A549 (cell line): ENCODE results near the gene PRR3. TPM values are rescaled to one million over a fixed set of nuclear protein-coding genes. Genes with fewer than 3 reads are reported as not detected.

Source experiments
- ATAC-seq, 2 experiments: fragments of 200-7000 bp in 1 of 2; fragments of >200 bp in 1 of 2; cut with Nextera tagmentation in 1 of 2; cut with Tn5 transposase in 1 of 2; 3 replicates each; pipeline versions ENCODE4 v1.8.0 to v1.9.1; 2018 to 2020; ENCODE audit warnings: mild to moderate bottlenecking in 1 of 2, moderate library complexity in 1 of 2
- CTCF ChIA-PET: fragments of 300-600 bp; sonication (Branson Sonifier 250); formaldehyde crosslinking; extraction: SDS; loops from one replicate; lab custom pipeline; 2021; ENCODE audit warnings: antibody characterized with exemption, inconsistent platforms; lab: Yijun Ruan, JAX
- POLR2A ChIA-PET: fragments of 350-600 bp; formaldehyde crosslinking; extraction: SDS; loops from one replicate; lab custom pipeline; 2021; ENCODE audit warnings: antibody characterized with exemption, inconsistent platforms; lab: Yijun Ruan, JAX
- DNase-seq, 2 experiments: peaks; one replicate each; pipeline versions ENCODE4 v3.0.0 to v3.0.0-alpha.2; 2011 to 2016; ENCODE audit warnings: low read depth in 1 of 2, low spot score in 1 of 2
- FAIRE-seq: peaks from 2 replicates; lab custom pipeline; 2011; peaks lifted over from hg19 to GRCh38; lab: Jason Lieb, UNC
- H3K27ac ChIP-seq, 2 experiments: fragments of >200 bp; sonication (Bioruptor Twin); formaldehyde crosslinking; 3 replicates each; pipeline ENCODE4 v1.5.1; 2016 to 2017
- H3K4me1 ChIP-seq: fragments of >200 bp; sonication (Bioruptor Twin); formaldehyde crosslinking; 3 replicates; pipeline ENCODE4 v1.6.1; 2016
- H3K4me2 ChIP-seq: fragments of >200 bp; sonication (Bioruptor Twin); formaldehyde crosslinking; 3 replicates; pipeline ENCODE4 v1.6.1; 2016
- H3K4me3 ChIP-seq: fragments of >200 bp; sonication (Bioruptor Twin); formaldehyde crosslinking; 3 replicates; pipeline ENCODE4 v1.5.1; 2016
- H3K9me3 ChIP-seq: fragments of >200 bp; sonication (Bioruptor Twin); formaldehyde crosslinking; 3 replicates; pipeline ENCODE4 v1.6.1; 2016
- CBX2 ChIP-seq: fragments of 200-600 bp; sonication (generic); IDR thresholded peaks from 2 replicates; pipeline ENCODE4 v1.6.1; 2016; ENCODE audit warnings: low read depth, mild to moderate bottlenecking, borderline replicate concordance
- CEBPB ChIP-seq, 2 experiments: fragments of >200 bp in 1 of 2; sonication (Bioruptor Twin) in 1 of 2; formaldehyde crosslinking in 1 of 2; IDR thresholded peaks; 2 replicates each; pipeline ENCODE4 v1.6.1; 2012 to 2016
- EP300 ChIP-seq, 2 experiments: fragments of >200 bp; sonication (Bioruptor Twin); formaldehyde crosslinking; IDR thresholded peaks; 2 replicates in 1 of 2; 3 replicates in 1 of 2; pipeline ENCODE4 v1.6.1; 2016 to 2017
- FOSB ChIP-seq: fragments of 250-450 bp; sonication (Bioruptor Pico); IDR thresholded peaks from 2 replicates; pipeline ENCODE4 v1.5.0; 2020; ENCODE audit warnings: mild to moderate bottlenecking, moderate library complexity
- HEYL ChIP-seq: fragments of 250-450 bp; sonication (Bioruptor Pico); IDR thresholded peaks from 2 replicates; pipeline ENCODE4 v1.8.0; 2021; ENCODE audit warnings: mild to moderate bottlenecking, moderate library complexity
- HOXB5 ChIP-seq: fragments of 250-450 bp; sonication (Bioruptor Pico); IDR thresholded peaks from 2 replicates; pipeline ENCODE4 v1.5.0; 2020; ENCODE audit warnings: mild to moderate bottlenecking, moderate library complexity
- JUN ChIP-seq, 2 experiments: fragments of >200 bp; sonication (Bioruptor Twin); formaldehyde crosslinking; IDR thresholded peaks; 2 replicates in 1 of 2; 3 replicates in 1 of 2; pipeline ENCODE4 v1.6.1; 2016 to 2017
- JUNB ChIP-seq: fragments of >200 bp; sonication (Bioruptor Twin); formaldehyde crosslinking; IDR thresholded peaks from 2 replicates; pipeline ENCODE4 v1.6.1; 2016
- MYC ChIP-seq: IDR thresholded peaks from 2 replicates; pipeline ENCODE4 v1.6.1; 2012; ENCODE audit warnings: mild to moderate bottlenecking, inconsistent platforms, low read length, improper control_type of control experiment, borderline replicate concordance
- POLR2A ChIP-seq: IDR thresholded peaks from 2 replicates; pipeline ENCODE4 v1.6.1; 2012; ENCODE audit warnings: mild to moderate bottlenecking, low read length
- RAD21 ChIP-seq, 2 experiments: fragments of >200 bp in 1 of 2; sonication (Bioruptor Twin) in 1 of 2; formaldehyde crosslinking in 1 of 2; IDR thresholded peaks in 1 of 2; conservative IDR thresholded peaks in 1 of 2; 2 replicates in 1 of 2; 3 replicates in 1 of 2; pipeline ENCODE4 v1.6.1; 2012 to 2018; ENCODE audit warnings: inconsistent platforms in 1 of 2
- RARB ChIP-seq: fragments of 250-450 bp; sonication (Bioruptor Pico); IDR thresholded peaks from 2 replicates; pipeline ENCODE4 v1.8.0; 2021; ENCODE audit warnings: mild to moderate bottlenecking, moderate library complexity
- RCOR1 ChIP-seq: fragments of 150-350 bp; IDR thresholded peaks from 2 replicates; pipeline ENCODE4 v1.6.1; 2014; ENCODE audit warnings: antibody characterized with exemption, low read length, low read depth
- RFX5 ChIP-seq: fragments of 450-650 bp; IDR thresholded peaks from 2 replicates; pipeline ENCODE4 v1.7.1; 2014; ENCODE audit warnings: antibody characterized with exemption, mild to moderate bottlenecking, moderate library complexity
- RNF2 ChIP-seq: fragments of 200-600 bp; sonication (generic); IDR thresholded peaks from 2 replicates; pipeline ENCODE4 v1.6.1; 2016; ENCODE audit warnings: low read depth, mild to moderate bottlenecking, antibody characterized with exemption, moderate library complexity, borderline replicate concordance
- SMC3 ChIP-seq: fragments of >200 bp; sonication (Bioruptor Twin); formaldehyde crosslinking; IDR thresholded peaks from 3 replicates; pipeline ENCODE4 v1.6.1; 2018; ENCODE audit warnings: inconsistent platforms
- TFCP2L1 ChIP-seq: fragments of 250-450 bp; sonication (Bioruptor Pico); IDR thresholded peaks from 2 replicates; pipeline ENCODE4 v1.5.0; 2021; ENCODE audit warnings: mild to moderate bottlenecking
- ZFP36 ChIP-seq: fragments of 450-650 bp; IDR thresholded peaks from 2 replicates; pipeline ENCODE4 v1.6.1; 2014; ENCODE audit warnings: borderline replicate concordance; ENCODE audit not compliant: partially characterized antibody
- ZSCAN20 ChIP-seq: fragments of 250-450 bp; sonication (Bioruptor Pico); IDR thresholded peaks from 2 replicates; pipeline ENCODE4 v1.8.0; 2022; ENCODE audit warnings: mild to moderate bottlenecking, moderate library complexity
- WGBS: methylation state at CpG from one replicate; pipeline ENCODE4 v1.1.6; 2017; ENCODE audit errors: missing lambda C conversion rate; 5-methylcytosine and 5-hydroxymethylcytosine counted together
- polyA plus RNA-seq, 4 experiments: library from polyadenylated mRNA; depleted of rRNA in 3 of 4; stranded (reverse); fragments of >200 nt; fragmentation: RNase III in 1 of 4; extraction: RNeasy Plus Mini Kit Qiagen cat#74134 plus additional on column Dnase treatment in 1 of 4; gene quantifications; 2 replicates in 3 of 4; 3 replicates in 1 of 4; pipeline ENCODE4 v1.2.3, GENCODE V29; 2011 to 2017
- TF ChIP-seq, protein P1 (sequence below): fragments of >200 bp; sonication (Bioruptor Twin); formaldehyde crosslinking; IDR thresholded peaks from 3 replicates; pipeline ENCODE4 v1.5.1; 2016
- TF ChIP-seq, protein P2 (sequence below): fragments of >200 bp; sonication (Bioruptor Twin); formaldehyde crosslinking; IDR thresholded peaks from 2 replicates; pipeline ENCODE4 v1.6.1; 2016
- TF ChIP-seq, protein P3 (sequence below): IDR thresholded peaks from 2 replicates; pipeline ENCODE4 v1.6.1; 2012
- TF ChIP-seq, protein P4 (sequence below): fragments of 450-650 bp; IDR thresholded peaks from 2 replicates; pipeline ENCODE4 v1.6.1; 2014; ENCODE audit warnings: antibody characterized with exemption
- TF ChIP-seq, protein P5 (sequence below): fragments of 250-450 bp; sonication (Bioruptor Pico); IDR thresholded peaks from 2 replicates; pipeline ENCODE4 v1.5.0; 2020; ENCODE audit warnings: low read depth, mild to moderate bottlenecking, moderate library complexity

Gene PRR3
- polyA plus RNA-seq, 2 of the 4 experiments (the other 2 are of a cell fraction): 13.8 to 24.1 TPM

DNA sequence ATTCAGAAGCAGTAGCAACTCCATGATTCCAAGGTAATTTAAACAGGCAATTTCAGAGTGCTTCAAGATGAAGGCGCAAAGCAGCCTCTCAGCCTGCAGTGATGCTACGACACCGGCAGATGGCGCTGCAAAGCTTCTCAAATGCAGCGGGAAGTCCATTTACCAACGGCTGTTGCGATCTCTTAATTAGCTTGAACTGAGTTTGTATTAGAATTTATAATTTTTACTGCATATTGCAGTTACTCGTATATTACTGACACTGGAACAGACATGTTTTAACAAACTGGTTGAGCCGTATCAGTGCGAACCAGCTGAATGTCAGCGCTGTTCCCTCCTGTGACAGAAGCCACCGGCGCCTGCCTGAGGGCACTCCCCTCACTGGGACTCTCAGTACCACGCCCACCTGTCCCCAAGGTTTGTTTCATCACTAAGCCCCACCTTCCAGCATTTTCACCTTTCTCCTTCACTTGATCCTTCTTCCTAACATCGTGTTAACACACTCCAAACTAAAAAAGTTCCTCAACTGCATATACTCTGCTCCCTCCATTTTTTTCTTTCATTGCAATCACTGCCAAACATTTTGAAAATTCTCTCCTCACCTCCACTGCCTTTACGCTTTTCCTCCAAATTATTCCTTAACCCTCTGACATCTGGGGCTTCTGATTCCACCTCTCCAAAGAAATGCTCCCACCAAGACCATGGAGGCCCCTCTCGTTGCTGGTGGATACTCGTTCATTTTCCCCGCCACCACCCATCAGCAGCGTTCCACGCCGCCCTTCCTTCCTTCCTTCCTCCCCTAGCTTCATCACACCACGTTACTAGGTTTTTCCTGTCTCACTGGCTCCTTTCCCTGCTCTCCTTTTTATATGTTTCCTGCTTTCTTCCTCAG is 15.3 kb upstream of the PRR3 start:
- FAIRE-seq: no peak
- POLR2A ChIA-PET: no interaction called here

DNA sequence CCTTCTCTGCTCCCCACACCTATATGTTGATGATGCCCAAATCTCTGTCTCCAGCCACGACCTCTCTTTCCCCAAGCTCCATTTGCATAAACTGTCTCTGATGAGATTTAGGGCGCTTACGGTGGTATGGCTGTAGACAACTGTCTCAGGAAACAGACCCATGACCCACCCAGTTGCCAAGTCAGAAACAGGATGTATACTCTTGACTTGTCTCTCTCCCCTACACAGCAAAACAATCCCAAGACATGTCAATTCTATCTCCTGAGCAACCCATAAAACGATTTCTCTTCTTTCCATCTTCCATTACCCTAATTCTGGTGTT is 14.7 kb upstream of the PRR3 start:
- no peaks in the 10 kb centered on the region for H3K4me1 ChIP-seq
- CTCF ChIA-PET: interaction anchor here (0.7 to 16.0 kb wide), 18 partner anchors 12 to 354 kb away, joined by 3 to 320 read pairs (median 4); partner anchors contain the start of genes GNL1 and PRR3
- TF ChIP-seq EP300 (IDR thresholded peaks at IDR 0.05) (no peak), ZSCAN20 (CRISPR knock-in tag) (no peak), TFCP2L1 (CRISPR knock-in tag) (no peak), RARB (CRISPR knock-in tag) (no peak), CBX2 (no peak), POLR2A (no peak), ZFP36 (no peak), JUN (IDR thresholded peaks at IDR 0.05) (no peak), CEBPB (IDR thresholded peaks at IDR 0.05) (no peak), MYC (no peak), RCOR1 (no peak), HOXB5 (CRISPR knock-in tag) (no peak), HEYL (CRISPR knock-in tag) (no peak)
- TF ChIP-seq, protein P1, sequence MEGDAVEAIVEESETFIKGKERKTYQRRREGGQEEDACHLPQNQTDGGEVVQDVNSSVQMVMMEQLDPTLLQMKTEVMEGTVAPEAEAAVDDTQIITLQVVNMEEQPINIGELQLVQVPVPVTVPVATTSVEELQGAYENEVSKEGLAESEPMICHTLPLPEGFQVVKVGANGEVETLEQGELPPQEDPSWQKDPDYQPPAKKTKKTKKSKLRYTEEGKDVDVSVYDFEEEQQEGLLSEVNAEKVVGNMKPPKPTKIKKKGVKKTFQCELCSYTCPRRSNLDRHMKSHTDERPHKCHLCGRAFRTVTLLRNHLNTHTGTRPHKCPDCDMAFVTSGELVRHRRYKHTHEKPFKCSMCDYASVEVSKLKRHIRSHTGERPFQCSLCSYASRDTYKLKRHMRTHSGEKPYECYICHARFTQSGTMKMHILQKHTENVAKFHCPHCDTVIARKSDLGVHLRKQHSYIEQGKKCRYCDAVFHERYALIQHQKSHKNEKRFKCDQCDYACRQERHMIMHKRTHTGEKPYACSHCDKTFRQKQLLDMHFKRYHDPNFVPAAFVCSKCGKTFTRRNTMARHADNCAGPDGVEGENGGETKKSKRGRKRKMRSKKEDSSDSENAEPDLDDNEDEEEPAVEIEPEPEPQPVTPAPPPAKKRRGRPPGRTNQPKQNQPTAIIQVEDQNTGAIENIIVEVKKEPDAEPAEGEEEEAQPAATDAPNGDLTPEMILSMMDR: no peak
- TF ChIP-seq, protein P2, sequence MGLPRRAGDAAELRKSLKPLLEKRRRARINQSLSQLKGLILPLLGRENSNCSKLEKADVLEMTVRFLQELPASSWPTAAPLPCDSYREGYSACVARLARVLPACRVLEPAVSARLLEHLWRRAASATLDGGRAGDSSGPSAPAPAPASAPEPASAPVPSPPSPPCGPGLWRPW: no peak
- H3K9me3 ChIP-seq: no peaks in the 10 kb centered on the region
- 48% methylated on average over 4 of the region's 4 CpGs for WGBS
- DNase-seq (no peak), ATAC-seq (no peak), FAIRE-seq (no peak)
- POLR2A ChIA-PET: no interaction called here
- no peak overlapping the region for H3K4me2 ChIP-seq
- H3K27ac ChIP-seq: no peak overlapping the region
- no peak overlapping the region for H3K4me3 ChIP-seq

More for the DNA sequence above, 15.3 kb upstream of the PRR3 start:
- CTCF ChIA-PET: interaction anchor here (0.6 to 16.0 kb wide), 44 partner anchors 12 to 793 kb away, joined by 3 to 320 read pairs (median 4); partner anchors contain the start of genes ABCF1, GNL1 and PRR3
- 33% methylated on average over 22 of the region's 23 CpGs for WGBS
- Histone ChIP-seq H3K4me2 (peak overlapping the region; percentile 81), H3K9me3 (no peaks in the 10 kb centered on the region), H3K4me1 (no peaks in the 10 kb centered on the region), H3K4me3 (peak overlapping the region; percentile 32; the same call in 2 of the 3 replicates), H3K27ac (no peak overlapping the region)
- ATAC-seq (peak; percentile 68 to 74; a peak in 5 of 6 replicates), DNase-seq (peak; percentile 52 to 86)
- TF ChIP-seq, protein P3, sequence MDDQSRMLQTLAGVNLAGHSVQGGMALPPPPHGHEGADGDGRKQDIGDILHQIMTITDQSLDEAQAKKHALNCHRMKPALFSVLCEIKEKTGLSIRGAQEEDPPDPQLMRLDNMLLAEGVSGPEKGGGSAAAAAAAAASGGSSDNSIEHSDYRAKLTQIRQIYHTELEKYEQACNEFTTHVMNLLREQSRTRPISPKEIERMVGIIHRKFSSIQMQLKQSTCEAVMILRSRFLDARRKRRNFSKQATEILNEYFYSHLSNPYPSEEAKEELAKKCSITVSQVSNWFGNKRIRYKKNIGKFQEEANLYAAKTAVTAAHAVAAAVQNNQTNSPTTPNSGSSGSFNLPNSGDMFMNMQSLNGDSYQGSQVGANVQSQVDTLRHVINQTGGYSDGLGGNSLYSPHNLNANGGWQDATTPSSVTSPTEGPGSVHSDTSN: no peak
- TF ChIP-seq HOXB5 (CRISPR knock-in tag): no peak
- no peak for TF ChIP-seq FOSB (CRISPR knock-in tag)
- no peak for TF ChIP-seq RNF2
- TF ChIP-seq EP300 (IDR thresholded peaks at IDR 0.05): no peak
- no peak for TF ChIP-seq JUNB
- TF ChIP-seq, protein P4, sequence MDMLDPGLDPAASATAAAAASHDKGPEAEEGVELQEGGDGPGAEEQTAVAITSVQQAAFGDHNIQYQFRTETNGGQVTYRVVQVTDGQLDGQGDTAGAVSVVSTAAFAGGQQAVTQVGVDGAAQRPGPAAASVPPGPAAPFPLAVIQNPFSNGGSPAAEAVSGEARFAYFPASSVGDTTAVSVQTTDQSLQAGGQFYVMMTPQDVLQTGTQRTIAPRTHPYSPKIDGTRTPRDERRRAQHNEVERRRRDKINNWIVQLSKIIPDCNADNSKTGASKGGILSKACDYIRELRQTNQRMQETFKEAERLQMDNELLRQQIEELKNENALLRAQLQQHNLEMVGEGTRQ: no peak
- TF ChIP-seq, protein P1: peak; percentile 83
- no peak for TF ChIP-seq CEBPB (IDR thresholded peaks at IDR 0.05)
- TF ChIP-seq RAD21 (conservative IDR thresholded peaks at IDR 0.05 in 1 of 2, IDR thresholded peaks at IDR 0.05 in 1 of 2): peak; percentile 60 to 64
- TF ChIP-seq, protein P5, sequence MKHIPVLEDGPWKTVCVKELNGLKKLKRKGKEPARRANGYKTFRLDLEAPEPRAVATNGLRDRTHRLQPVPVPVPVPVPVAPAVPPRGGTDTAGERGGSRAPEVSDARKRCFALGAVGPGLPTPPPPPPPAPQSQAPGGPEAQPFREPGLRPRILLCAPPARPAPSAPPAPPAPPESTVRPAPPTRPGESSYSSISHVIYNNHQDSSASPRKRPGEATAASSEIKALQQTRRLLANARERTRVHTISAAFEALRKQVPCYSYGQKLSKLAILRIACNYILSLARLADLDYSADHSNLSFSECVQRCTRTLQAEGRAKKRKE (CRISPR knock-in tag): no peak
- no peak for TF ChIP-seq MYC
- TF ChIP-seq RFX5: no peak
- TF ChIP-seq SMC3: peak; percentile 52
